ENCODE data around the gene GBA2.

Gene GBA2

GRCh38 chr9:35763803-35764202 is 14.8 kb upstream of the GBA2 start:
- DNase-seq = no peak

- DNase-seq = no peak
Measured at GRCh38 chr9:35763181-35763580, 14.2 kb upstream of the GBA2 start.

- no peak for DNase-seq
Measured at GRCh38 chr9:35760651-35761050, 11.6 kb upstream of the GBA2 start.

GRCh38 chr9:35759795-35760194 is 10.8 kb upstream of the GBA2 start:
- no peak for DNase-seq

- no peak for DNase-seq
Measured at GRCh38 chr9:35758475-35759050, 9.5 kb upstream of the GBA2 start.

- DNase-seq = no peak
Measured at GRCh38 chr9:35757892-35758275, 8.9 kb upstream of the GBA2 start.

GRCh38 chr9:35757226-35757891 is 8.3 kb upstream of the GBA2 start:
- no peak for DNase-seq

GRCh38 chr9:35756275-35757225 is 7.5 kb upstream of the GBA2 start:
- DNase-seq = no peak

- DNase-seq = no peak
Measured at GRCh38 chr9:35755071-35755470, 6.0 kb upstream of the GBA2 start.

GRCh38 chr9:35754264-35754663 is 5.2 kb upstream of the GBA2 start, which contains the start of gene MSMP:
Gene MSMP (minus strand): TSS chr9:35754276. CDS start chr9:35754129, 147 bp downstream.
- no peak for DNase-seq

GRCh38 chr9:35753466-35753865 is 4.4 kb upstream of the GBA2 start:
- DNase-seq = no peak

- DNase-seq = no peak
Measured at GRCh38 chr9:35750256-35750531, 1.2 kb upstream of the GBA2 start.

GRCh38 chr9:35749515-35750255 is 657 bp upstream of the GBA2 start:
- no peak for DNase-seq

- no peak for DNase-seq
Measured at GRCh38 chr9:35748242-35748857, 678 bp downstream of the GBA2 start.

GRCh38 chr9:35746583-35746982 is 2.4 kb downstream of the GBA2 start:
- no peak for DNase-seq

GRCh38 chr9:35745569-35745968 is 3.5 kb downstream of the GBA2 start:
- DNase-seq = no peak

GRCh38 chr9:35743880-35744518 is 5.0 kb downstream of the GBA2 start:
- DNase-seq = no peak

- no peak for DNase-seq
Measured at GRCh38 chr9:35743452-35743851, 5.6 kb downstream of the GBA2 start.

GRCh38 chr9:35741740-35742139 is 7.3 kb downstream of the GBA2 start:
- DNase-seq = no peak

GRCh38 chr9:35740243-35740642 is 8.8 kb downstream of the GBA2 start:
- no peak for DNase-seq

GRCh38 chr9:35738924-35739323 is 10.1 kb downstream of the GBA2 start:
- DNase-seq = no peak

GRCh38 chr9:35738186-35738585 is 10.8 kb downstream of the GBA2 start:
- DNase-seq = no peak

All from SIG-M5 (cell line).